Activated T-helper 17 cell treated with anti-CD3 and anti-CD28 coated beads, Interleukin-2, amount 50 U/mL, for 72 hours (primary cell): Measurements from ENCODE around the gene S100A4. TPM values are rescaled to one million over a fixed set of nuclear protein-coding genes. Genes with fewer than 3 reads are reported as not detected.
"Not testable (repeated sequence)": the region's sequence is repeated elsewhere in the genome, so short reads cannot be mapped to it uniquely, and the experiment has no call there.

Experiments used
- ATAC-seq: fragments of 150-1000 bp; cut with Tn5 transposase; replicated peaks from 2 replicates; pipeline ENCODE4 v1.10.0; 2021; ENCODE audit warnings: mild to moderate bottlenecking, moderate library complexity
- H3K27ac Mint-ChIP-seq: one replicate; pipeline ENCODE4 v1.8.0; 2022; ENCODE audit warnings: mixed read lengths
- H3K27me3 Mint-ChIP-seq: one replicate; pipeline ENCODE4 v1.8.0; 2022; ENCODE audit warnings: mixed read lengths
- H3K36me3 Mint-ChIP-seq: one replicate; pipeline ENCODE4 v1.8.0; 2022; ENCODE audit warnings: low read depth, mild to moderate bottlenecking, mixed read lengths
- H3K4me1 Mint-ChIP-seq: one replicate; pipeline ENCODE4 v1.8.0; 2022; ENCODE audit warnings: mixed read lengths
- H3K4me3 Mint-ChIP-seq: one replicate; pipeline ENCODE4 v1.8.0; 2022; ENCODE audit warnings: mild to moderate bottlenecking, mixed read lengths
- H3K9me3 Mint-ChIP-seq: one replicate; pipeline ENCODE4 v1.8.0; 2022; ENCODE audit warnings: mixed read lengths
- total RNA-seq, 2 donors: library from RNA; stranded (reverse); gene quantifications; one replicate each; pipeline ENCODE4 v1.2.3, GENCODE V29; 2022

The S100A4 gene
- total RNA-seq, 2 donors from 2014 or later, result 1,035 to 1,445 TPM

DNA sequence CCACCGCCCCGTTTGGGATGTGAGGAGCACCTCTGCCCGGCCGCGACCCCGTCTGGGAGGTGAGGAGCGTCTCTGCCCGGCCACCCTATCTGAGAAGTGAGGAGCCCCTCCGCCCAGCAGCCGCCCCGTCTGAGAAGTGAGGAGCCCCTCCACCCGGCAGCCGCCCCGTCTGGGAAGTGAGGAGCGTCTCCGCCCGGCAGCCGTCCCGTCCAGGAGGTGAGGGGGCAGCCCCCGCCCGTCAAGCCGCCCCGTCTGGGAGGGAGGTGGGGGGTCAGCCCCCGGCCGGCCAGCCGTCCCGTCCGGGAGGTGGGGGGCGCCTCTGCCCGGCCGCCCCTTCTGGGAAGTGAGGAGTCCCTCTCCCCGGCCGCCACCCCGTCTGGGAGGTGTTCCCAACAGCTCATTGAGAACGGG, 29.5 kb upstream of the S100A4 start:
- ATAC-seq, H3K36me3 Mint-ChIP-seq, H3K27ac Mint-ChIP-seq, H3K4me3 Mint-ChIP-seq, H3K9me3 Mint-ChIP-seq: not testable (repeated sequence)
- Mint-ChIP-seq H3K4me1 (peaks cover 15% of the 10 kb centered on the region), H3K27me3 (peaks cover 24% of the 10 kb centered on the region)

DNA sequence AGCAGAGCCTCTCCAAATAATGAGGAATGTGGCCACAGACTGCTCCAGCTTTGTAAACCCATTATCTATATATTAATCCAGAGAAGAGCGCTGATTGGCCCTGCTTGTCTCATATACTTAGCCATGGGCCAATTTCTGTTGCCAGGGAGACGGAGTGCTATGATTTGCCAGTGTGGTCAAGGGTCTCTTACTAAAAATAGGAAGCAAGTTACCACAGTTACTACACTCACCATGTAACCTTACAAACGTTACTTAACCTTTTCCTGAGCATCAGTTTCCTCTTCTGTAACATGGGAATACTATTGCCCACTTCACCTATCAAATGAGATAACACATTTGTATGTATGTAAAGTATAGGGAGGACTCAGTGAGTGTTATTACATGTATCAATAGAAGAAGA, 27.7 kb upstream of the S100A4 start:
- H3K36me3 Mint-ChIP-seq, result peaks cover 4% of the 10 kb centered on the region
- peaks cover 31% of the 10 kb centered on the region for H3K4me1 Mint-ChIP-seq
- ATAC-seq, result no peak
- peak overlapping the region; percentile 95 for H3K27ac Mint-ChIP-seq
- H3K27me3 Mint-ChIP-seq, result peaks cover 13% of the 10 kb centered on the region
- no peaks in the 10 kb centered on the region for H3K9me3 Mint-ChIP-seq
- peak overlapping the region; percentile 80 for H3K4me3 Mint-ChIP-seq

DNA sequence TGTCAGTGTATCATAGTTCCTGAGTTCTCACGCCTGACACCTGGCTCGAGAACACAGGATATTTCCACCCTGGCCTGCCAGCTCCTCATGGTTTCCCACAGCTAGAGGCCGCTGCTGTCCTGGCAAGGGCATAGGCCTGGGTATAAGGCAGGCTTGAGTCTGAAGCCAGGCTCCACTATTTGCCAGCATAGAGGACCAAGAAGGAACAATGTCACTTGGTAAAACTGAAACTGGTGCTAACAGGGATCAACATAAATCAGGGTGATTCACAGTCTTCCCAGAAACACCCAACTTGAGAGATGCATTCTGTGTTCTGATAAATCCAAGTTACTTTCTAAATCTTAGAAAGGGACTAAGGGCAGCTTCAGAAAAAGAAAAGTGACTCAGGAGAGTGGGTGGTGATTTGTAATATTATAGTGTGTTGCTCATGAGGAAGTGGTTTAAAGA, 27.0 kb upstream of the S100A4 start:
- peak; percentile 82 for ATAC-seq

DNA sequence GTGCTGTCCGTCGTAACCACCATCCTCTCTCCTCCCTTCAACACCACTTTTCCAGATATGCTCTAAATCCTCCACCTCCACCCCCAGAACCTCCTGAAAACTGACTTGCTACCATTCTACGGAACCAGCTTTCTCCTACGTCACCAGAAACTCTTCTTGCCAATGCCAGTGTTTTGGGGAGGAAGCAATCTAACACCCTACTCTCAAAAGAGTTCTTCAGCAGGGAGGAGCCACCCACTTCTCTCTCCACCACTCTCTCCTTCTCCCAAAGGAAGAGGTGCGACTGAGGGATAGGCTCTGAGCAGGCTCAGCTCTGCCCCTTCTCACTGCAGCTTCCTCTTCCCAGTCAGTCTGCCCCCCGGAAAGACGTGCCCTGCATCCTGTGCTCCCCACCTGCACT, 26.1 kb upstream of the S100A4 start:
- Mint-ChIP-seq H3K4me3 (peak overlapping the region; percentile 80), H3K27ac (peak overlapping the region; percentile 95), H3K4me1 (peaks cover 45% of the 10 kb centered on the region), H3K9me3 (no peaks in the 10 kb centered on the region), H3K27me3 (no peaks in the 10 kb centered on the region), H3K36me3 (peaks cover 13% of the 10 kb centered on the region)
- ATAC-seq, result no peak

More for the DNA sequence above, 27.0 kb upstream of the S100A4 start:
- peaks cover 12% of the 10 kb centered on the region for H3K36me3 Mint-ChIP-seq
- H3K4me1 Mint-ChIP-seq, result peaks cover 38% of the 10 kb centered on the region
- peaks cover 5% of the 10 kb centered on the region for H3K27me3 Mint-ChIP-seq
- H3K4me3 Mint-ChIP-seq, result peak overlapping the region; percentile 80
- peak overlapping the region; percentile 95 for H3K27ac Mint-ChIP-seq
- H3K9me3 Mint-ChIP-seq, result no peaks in the 10 kb centered on the region

DNA sequence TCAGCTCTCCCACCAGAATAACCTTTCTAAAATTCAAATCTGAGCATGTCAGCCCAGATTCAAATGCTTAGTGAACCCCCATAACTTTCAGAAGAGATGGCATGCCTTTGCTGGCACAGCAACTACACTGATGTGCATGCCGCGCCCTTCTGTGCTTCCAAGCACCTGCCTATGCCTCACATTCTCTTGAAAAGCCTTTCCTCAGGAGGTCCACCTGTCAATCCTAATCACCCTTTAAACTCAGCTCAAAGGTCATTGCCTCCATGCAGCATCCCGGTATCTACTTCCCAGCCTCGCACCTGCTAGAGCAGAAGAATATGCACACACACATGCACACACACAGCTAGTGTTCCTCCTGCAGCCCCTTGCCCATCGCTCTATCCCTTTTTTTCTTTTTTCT, 25.3 kb upstream of the S100A4 start:
- H3K9me3 Mint-ChIP-seq, result no peaks in the 10 kb centered on the region
- H3K36me3 Mint-ChIP-seq, result peaks cover 14% of the 10 kb centered on the region
- peaks cover 50% of the 10 kb centered on the region for H3K4me1 Mint-ChIP-seq
- H3K27me3 Mint-ChIP-seq, result no peaks in the 10 kb centered on the region
- no peak for ATAC-seq
- H3K4me3 Mint-ChIP-seq, result no peak overlapping the region
- peak overlapping the region; percentile 7 for H3K27ac Mint-ChIP-seq

DNA sequence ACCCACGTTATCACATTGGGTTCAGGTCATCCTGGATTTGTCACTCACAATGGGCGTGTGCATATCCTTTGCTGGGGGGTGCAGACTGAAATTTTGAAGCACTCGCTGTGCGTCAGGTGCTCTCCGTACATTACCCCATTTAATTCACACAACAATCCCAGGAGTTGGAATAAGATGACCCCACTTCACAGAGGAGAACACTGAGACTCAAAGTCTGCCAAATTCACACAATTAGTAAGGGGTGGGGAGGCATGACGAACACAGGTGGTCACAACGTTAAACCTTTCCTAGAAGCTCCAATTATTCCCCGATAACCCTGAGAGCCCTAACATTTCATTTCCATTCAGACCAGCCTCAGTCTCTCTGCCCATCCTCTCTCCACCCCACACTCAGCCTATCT, 23.9 kb upstream of the S100A4 start:
- ATAC-seq, result no peak
- Mint-ChIP-seq H3K4me1 (peaks cover 55% of the 10 kb centered on the region), H3K9me3 (no peaks in the 10 kb centered on the region), H3K36me3 (peaks cover 18% of the 10 kb centered on the region), H3K4me3 (peak overlapping the region; percentile 96), H3K27me3 (no peaks in the 10 kb centered on the region), H3K27ac (peak overlapping the region; percentile 100)

DNA sequence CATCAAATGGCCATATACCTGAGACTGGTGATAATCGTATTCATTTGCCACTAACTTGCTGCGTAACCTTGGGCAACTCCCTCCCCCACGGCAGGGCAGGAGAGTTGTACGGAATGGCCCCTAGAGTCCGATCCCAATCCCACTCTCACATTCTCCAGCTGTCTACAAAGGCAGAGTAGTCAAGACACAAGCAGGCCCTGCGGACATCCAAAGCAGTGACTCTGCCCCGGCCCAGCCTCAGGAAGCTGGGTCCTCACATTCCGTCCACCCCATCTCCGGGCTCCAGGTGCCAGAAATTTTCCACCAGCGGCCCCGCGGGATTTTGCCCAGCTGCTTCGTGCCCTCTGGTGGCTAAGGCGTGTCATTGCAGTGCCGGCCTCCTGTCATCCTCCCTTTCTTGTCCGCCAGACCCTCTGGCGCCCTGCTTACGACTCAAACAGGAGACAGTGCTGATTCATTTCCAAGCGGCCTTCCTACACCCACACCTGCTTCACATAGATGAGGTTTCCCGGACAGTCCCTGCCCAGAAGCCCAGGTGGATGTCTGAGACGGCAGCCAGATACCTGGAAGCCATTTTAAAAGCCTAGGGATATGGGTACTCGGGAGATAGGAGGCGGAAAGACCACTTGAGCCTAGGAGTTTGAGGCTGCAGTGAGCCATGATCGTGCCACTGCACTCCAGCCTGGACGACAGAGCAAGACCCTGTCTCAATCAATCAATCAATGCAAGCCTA, 22.9 kb upstream of the S100A4 start:
- peak; percentile 31 for ATAC-seq
- H3K27ac Mint-ChIP-seq, result peak overlapping the region; percentile 100
- peaks cover 18% of the 10 kb centered on the region for H3K36me3 Mint-ChIP-seq
- peaks cover 55% of the 10 kb centered on the region for H3K4me1 Mint-ChIP-seq
- no peaks in the 10 kb centered on the region for H3K27me3 Mint-ChIP-seq
- peak overlapping the region; percentile 96 for H3K4me3 Mint-ChIP-seq
- H3K9me3 Mint-ChIP-seq, result no peaks in the 10 kb centered on the region

DNA sequence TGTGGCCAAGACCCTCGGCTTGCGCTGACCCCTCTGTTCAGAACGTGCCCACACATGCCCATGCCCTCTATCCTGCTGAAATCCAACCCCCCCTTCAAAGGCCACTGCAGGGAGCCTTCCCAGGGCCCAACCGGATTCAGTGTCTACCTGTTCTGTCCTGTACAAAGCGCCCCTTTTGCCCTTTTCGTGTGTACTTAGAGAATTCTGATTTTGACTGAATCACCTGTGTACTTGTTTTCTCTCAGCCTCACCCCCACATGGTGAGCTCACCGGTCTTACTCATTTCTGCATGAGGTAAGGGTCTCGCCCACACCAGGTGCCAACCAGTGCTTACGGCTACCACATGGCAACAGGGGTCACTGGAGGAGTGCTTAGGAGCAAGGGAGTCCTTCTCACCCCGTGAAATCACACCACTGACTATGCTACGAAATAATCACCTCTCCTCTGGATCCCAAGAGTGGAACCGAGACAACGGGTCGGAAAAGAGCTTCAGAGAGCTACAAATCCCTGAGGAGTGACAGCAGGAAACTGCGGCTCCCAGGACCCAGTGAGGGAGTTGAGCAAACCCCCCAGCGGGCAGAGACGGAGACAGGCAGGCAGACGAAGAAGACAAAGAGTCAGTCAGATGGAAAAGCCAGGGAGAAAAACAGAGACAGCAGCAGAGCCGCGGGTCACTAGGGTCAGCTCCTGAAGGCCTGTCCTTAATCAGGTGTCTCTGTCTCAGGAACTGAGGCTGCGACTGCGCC, 22.2 kb upstream of the S100A4 start:
- ATAC-seq, result peak; percentile 51
- Mint-ChIP-seq H3K27me3 (no peaks in the 10 kb centered on the region), H3K9me3 (no peaks in the 10 kb centered on the region), H3K36me3 (peaks cover 18% of the 10 kb centered on the region), H3K4me3 (peak overlapping the region; percentile 96), H3K4me1 (peaks cover 48% of the 10 kb centered on the region), H3K27ac (peak overlapping the region; percentile 100)

DNA sequence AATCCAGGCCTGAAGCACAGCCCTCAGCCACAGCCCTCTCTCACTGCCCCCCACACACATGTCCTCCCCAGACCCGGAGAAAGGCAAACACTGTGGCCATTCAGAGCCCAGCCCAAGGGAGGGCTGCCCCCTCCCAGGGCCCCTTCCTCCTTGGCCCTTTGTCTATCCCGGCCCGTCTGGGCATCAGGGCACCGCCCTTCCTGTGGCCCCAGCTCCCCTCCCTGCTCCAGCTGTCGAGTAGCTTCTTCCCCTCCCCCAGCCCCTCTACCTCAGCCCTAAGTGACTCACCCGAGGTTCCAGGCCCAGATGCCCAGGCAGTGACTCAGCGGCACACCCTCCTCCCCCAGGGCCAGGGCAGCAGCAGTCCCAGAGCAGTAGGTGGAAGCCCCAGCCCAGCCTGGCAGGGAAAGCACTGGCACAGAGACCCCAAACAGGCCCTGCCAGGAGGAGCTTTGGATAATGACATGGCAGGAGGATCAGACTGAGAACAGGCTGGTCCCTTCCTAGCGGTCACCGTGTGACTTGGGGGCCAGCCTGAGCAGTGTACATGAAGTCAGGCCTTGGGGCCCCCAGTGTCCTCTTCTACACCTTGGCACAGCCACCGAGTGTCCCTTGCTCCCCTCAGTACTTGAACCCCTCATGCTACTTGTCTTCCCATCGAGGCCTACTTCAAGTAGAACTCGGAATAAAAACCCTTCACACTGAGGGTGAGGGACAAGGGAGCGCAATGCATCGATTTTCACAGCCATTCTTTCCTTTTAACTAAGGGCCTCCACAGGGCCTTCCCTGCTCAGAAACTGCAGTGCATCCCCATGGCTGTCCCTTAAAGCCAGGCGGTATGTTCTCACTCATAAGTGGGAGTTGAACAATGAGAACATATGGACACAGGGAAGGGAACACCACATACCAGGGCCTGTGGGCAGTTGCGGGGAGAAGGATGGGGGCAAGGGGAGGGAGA, 21.1 kb upstream of the S100A4 start:
- Mint-ChIP-seq H3K4me3 (peak overlapping the region; percentile 96), H3K36me3 (peaks cover 18% of the 10 kb centered on the region), H3K27me3 (no peaks in the 10 kb centered on the region), H3K4me1 (peaks cover 44% of the 10 kb centered on the region), H3K27ac (peak overlapping the region; percentile 100), H3K9me3 (no peaks in the 10 kb centered on the region)
- ATAC-seq, result peak; percentile 83

DNA sequence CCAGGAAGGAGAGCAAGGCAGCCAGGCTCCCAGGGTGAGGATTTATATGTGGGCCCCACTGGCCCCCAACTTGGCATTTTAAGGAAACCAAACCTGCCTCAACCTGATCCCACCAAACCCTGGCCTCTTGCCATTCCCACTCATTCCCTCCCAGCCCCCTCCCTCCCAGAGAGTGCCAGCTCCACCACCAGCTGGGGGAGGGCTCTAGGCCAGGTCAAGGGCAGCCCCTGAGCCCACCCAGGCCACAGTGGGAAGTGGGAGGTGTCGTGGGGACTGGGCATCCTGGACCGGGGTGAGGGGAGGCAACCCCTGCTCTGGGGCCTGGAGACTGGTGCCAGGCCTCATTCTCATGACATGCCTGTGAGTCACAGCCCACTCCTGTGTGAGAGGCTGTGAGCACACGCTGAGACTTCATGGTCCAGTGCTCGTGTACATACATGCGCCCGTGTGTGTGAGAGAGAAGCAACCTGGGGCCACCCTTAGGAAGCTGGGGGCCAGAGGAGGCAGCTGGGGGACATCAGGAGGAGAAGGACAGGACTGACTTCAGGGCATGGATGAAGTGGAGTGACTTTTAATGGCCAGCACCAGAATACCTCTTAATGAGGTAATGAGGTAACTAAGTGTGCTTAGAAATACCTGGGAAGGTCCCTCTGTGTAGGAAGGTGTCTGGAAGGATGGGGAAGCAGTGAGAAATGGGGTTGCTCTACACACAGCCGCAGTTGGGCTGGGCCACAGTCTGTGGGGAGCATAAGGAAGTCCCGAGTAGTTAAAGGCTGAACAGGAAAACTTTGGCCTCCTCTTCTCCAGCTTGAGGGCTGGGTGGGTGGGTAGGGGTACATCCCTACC, 20.1 kb upstream of the S100A4 start, which contains the start of gene S100A2:
Gene S100A2 (minus strand): TSS at position 316 of the 846 bp plus-strand sequence. CDS start 1,967 bp downstream, outside the sequence.
- peak within 1 kb of the TSS; percentile 96 for H3K4me3 Mint-ChIP-seq
- H3K27ac Mint-ChIP-seq, result peak within 1 kb of the TSS; percentile 100
- no peaks in the 10 kb centered on the region for H3K27me3 Mint-ChIP-seq
- ATAC-seq, result peak; percentile 74
- H3K9me3 Mint-ChIP-seq, result no peaks in the 10 kb centered on the region
- peaks cover 40% of the 10 kb centered on the region for H3K4me1 Mint-ChIP-seq
- H3K36me3 Mint-ChIP-seq, result peaks cover 18% of the 10 kb centered on the region

DNA sequence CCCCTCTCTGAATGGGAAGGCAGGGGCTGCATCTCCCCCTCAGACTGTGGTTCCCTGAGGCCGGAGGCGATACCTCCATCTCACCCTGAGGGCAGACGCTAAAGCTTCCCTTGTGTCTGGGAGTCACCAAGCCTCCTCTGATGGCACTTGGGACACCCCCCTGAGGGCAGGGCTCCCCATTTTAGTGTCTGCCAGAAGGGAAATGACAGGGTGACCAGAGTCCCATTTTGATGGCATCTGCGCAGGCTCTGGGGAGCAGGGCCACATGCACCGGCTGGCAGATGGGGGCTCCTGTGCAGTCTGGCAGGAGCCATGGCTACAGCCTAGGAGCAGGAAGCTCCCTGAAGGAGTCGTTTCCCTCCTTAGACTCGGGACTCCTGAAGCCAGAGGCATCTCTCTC, 18.4 kb upstream of the S100A4 start:
- H3K27me3 Mint-ChIP-seq, result no peaks in the 10 kb centered on the region
- H3K36me3 Mint-ChIP-seq, result peaks cover 18% of the 10 kb centered on the region
- peaks cover 30% of the 10 kb centered on the region for H3K4me1 Mint-ChIP-seq

DNA sequence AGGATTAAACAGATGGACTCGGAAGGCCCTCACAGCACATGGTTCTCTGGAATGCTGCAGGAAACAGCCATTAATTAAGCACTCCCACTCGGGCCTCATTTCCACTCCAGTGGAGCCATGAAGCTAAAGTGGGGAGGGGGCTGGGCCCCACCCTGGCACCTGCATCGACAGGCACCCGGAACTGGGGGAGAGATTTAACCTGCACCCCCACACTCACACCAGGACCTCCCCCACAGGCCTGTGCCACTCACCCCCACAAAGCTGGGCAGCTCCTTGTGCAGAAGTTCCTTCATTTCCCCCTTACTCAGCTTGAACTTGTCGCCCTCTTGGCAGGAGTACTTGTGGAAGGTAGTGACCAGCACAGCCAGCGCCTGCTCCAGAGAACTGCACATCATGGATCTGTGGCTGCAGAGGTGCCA, 17.9 kb upstream of the S100A4 start:
- H3K4me1 Mint-ChIP-seq, result peaks cover 25% of the 10 kb centered on the region
- H3K4me3 Mint-ChIP-seq, result no peak overlapping the region
- peaks cover 15% of the 10 kb centered on the region for H3K36me3 Mint-ChIP-seq
- ATAC-seq, result no peak
- no peaks in the 10 kb centered on the region for H3K27me3 Mint-ChIP-seq
- peak overlapping the region; percentile 38 for H3K27ac Mint-ChIP-seq
- no peaks in the 10 kb centered on the region for H3K9me3 Mint-ChIP-seq

More for the DNA sequence above, 18.4 kb upstream of the S100A4 start:
- H3K27ac Mint-ChIP-seq, result peak overlapping the region; percentile 38
- no peaks in the 10 kb centered on the region for H3K9me3 Mint-ChIP-seq
- no peak for ATAC-seq
- no peak overlapping the region for H3K4me3 Mint-ChIP-seq

DNA sequence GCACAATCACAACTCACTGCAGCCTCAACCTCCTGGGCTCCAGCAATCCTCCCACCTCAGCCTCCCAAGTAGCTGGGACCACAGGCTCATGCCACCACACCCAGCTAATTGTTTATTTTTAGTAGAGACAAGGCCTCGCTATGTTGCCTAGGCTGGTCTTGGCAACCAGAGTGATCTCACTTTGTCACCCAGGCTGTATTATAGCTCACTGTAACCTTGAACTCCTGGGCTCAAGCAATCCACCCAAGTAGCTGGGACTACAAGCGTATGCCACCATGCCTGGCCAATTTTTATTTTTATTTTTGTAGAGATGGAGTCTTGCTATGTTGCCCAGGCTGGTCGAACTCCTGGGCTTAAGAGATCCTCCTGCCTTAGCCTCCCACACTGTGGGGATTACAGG, 16.4 kb upstream of the S100A4 start:
- not testable (repeated sequence) for H3K9me3 Mint-ChIP-seq, H3K4me3 Mint-ChIP-seq, H3K36me3 Mint-ChIP-seq, H3K27me3 Mint-ChIP-seq, ATAC-seq
- H3K27ac Mint-ChIP-seq, result peak overlapping the region; percentile 59
- H3K4me1 Mint-ChIP-seq, result peaks cover 13% of the 10 kb centered on the region
